Mammary epithelial cell (primary cell): ENCODE measurements around the gene PDGFB.

Experiments
- CTCF ChIP-seq, 2 donors: IDR thresholded peaks in 1 of 2; conservative IDR thresholded peaks in 1 of 2; 2 replicates each; pipeline ENCODE4 v1.5.1; 2011 to 2012; ENCODE audit warnings: inconsistent platforms in 2 of 2, low read length in 2 of 2, mild to moderate bottlenecking in 2 of 2, control low read depth in 1 of 2, low read depth in 1 of 2; ENCODE audit not compliant: insufficient read depth in 1 of 2; ENCODE audit errors: extremely low read depth in 1 of 2
- EZH2 ChIP-seq: IDR thresholded peaks from 2 replicates; pipeline ENCODE4 v1.6.1; 2012; ENCODE audit warnings: low read length, inconsistent platforms, borderline replicate concordance

- TF ChIP-seq EZH2 (no peak), CTCF (conservative IDR thresholded peaks at IDR 0.05 in 1 of 2, IDR thresholded peaks at IDR 0.05 in 1 of 2; ENCODE audit: extremely low read depth in 1 of 2, insufficient read depth in 1 of 2, low read depth in 1 of 2, low read length in 2 of 2) (no peak)
Measured at GRCh38 chr22:39267974-39268373, 23.2 kb upstream of the PDGFB start.
